ENCODE results near the gene GK. TPM values are rescaled to one million over a fixed set of nuclear protein-coding genes. Genes with fewer than 3 reads are reported as not detected.

GK gene
- total and polyA plus RNA-seq, 2 donors (not counting 3 experiments of a cell fraction or from before 2014, with no cell fraction given), result 2.7 to 7.6 TPM

DNA sequence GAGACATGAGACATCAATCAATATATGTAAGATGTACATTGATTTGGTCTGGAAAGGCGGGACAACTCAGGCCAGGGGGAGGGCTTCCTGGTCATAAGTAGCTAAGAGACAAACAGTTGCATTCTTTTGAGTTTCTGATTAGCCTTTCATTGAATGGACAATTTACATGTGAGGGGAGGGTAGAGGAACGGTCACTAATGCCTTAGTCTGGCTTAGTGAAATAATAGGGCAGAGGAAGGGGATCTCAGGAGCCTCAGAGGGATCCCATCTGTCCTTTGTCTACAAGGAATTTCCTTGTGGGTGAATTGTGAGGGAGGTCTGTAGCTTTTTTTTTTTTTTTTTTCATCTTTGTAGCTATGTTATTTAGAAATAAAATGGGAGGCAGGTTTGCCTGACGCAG lies 88.3 kb downstream of the GK start:
- no peak for DNase-seq (ENCODE audit: low read depth, low spot score)
- H3K36me3 ChIP-seq (ENCODE audit: control insufficient read depth in 2 of 2, extremely low read depth in 1 of 2, insufficient read depth in 2 of 2, low read length in 2 of 2), result no peaks in the 10 kb centered on the region
- TF ChIP-seq POLR2AphosphoS5 (IDR thresholded peaks at IDR 0.05; ENCODE audit: insufficient read depth, low read depth, low read length) (no peak), MYC (IDR thresholded peaks at IDR 0.05; ENCODE audit: low read depth, low read length) (no peak), FOS (IDR thresholded peaks at IDR 0.05; ENCODE audit: borderline replicate concordance, insufficient read depth, low read length) (no peak), POLR2A (IDR thresholded peaks at IDR 0.05; ENCODE audit: low read depth, low read length) (no peak), JUN (IDR thresholded peaks at IDR 0.05; ENCODE audit: borderline replicate concordance, insufficient read depth, insufficient read length, low read depth) (no peak), GATA2 (IDR thresholded peaks at IDR 0.05; ENCODE audit: insufficient read depth, insufficient read length, low read depth, low read length) (no peak), EZH2 (IDR thresholded peaks at IDR 0.05; ENCODE audit: borderline replicate concordance, low read depth, low read length, severe bottlenecking) (no peak)
- TF ChIP-seq, protein P1, sequence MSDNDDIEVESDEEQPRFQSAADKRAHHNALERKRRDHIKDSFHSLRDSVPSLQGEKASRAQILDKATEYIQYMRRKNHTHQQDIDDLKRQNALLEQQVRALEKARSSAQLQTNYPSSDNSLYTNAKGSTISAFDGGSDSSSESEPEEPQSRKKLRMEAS (IDR thresholded peaks at IDR 0.05; ENCODE audit: insufficient read depth, insufficient read length), result no peak
- TF ChIP-seq, protein P2, sequence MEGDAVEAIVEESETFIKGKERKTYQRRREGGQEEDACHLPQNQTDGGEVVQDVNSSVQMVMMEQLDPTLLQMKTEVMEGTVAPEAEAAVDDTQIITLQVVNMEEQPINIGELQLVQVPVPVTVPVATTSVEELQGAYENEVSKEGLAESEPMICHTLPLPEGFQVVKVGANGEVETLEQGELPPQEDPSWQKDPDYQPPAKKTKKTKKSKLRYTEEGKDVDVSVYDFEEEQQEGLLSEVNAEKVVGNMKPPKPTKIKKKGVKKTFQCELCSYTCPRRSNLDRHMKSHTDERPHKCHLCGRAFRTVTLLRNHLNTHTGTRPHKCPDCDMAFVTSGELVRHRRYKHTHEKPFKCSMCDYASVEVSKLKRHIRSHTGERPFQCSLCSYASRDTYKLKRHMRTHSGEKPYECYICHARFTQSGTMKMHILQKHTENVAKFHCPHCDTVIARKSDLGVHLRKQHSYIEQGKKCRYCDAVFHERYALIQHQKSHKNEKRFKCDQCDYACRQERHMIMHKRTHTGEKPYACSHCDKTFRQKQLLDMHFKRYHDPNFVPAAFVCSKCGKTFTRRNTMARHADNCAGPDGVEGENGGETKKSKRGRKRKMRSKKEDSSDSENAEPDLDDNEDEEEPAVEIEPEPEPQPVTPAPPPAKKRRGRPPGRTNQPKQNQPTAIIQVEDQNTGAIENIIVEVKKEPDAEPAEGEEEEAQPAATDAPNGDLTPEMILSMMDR (IDR thresholded peaks at IDR 0.05; ENCODE audit: extremely low read depth in 1 of 2, insufficient read depth in 1 of 2, low read depth in 1 of 2, low read length in 2 of 2), result no peak
- no peaks in the 10 kb centered on the region for H3K79me2 ChIP-seq (ENCODE audit: control insufficient read depth, insufficient read depth, low read length)
- no peak overlapping the region for H3K4me2 ChIP-seq (ENCODE audit: insufficient read depth, low read length)
- no peak overlapping the region for H3K9ac ChIP-seq (replicated peaks; ENCODE audit: extremely low read depth, insufficient read depth, low read length)
- FAIRE-seq, result no peak
- H3K27ac ChIP-seq (ENCODE audit: insufficient read depth, low read depth, low read length), result no peak overlapping the region
- no peak overlapping the region for H2AFZ ChIP-seq (ENCODE audit: low read depth, low read length)
- BruUV-seq (replicated peaks), result no TSS peak
- H3K27me3 ChIP-seq (ENCODE audit: control insufficient read depth in 2 of 2, insufficient read depth in 2 of 2, low read length in 2 of 2), result no peaks in the 10 kb centered on the region
- H4K20me1 ChIP-seq (replicated peaks; ENCODE audit: control insufficient read depth, extremely low read depth, insufficient read depth, low read length), result no peaks in the 10 kb centered on the region
- H3K9me3 ChIP-seq (replicated peaks; ENCODE audit: control insufficient read depth, insufficient read depth, low read length), result no peaks in the 10 kb centered on the region
- POLR2A ChIA-PET, result no interaction called here
- dilution Hi-C loops (cut with MboI; ENCODE audit: extremely low pct_ligation_motif_present, low sequenced_read_pairs) (no loop called here), intact Hi-C loops (cut with micrococcal nuclease) (no loop called here)
- H3K4me3 ChIP-seq (replicated peaks in 1 of 3; ENCODE audit: insufficient read depth in 1 of 3, low read depth in 1 of 3, low read length in 3 of 3), result no peak overlapping the region
- CTCF ChIA-PET, result no interaction called here
- H3K9me1 ChIP-seq (replicated peaks; ENCODE audit: control insufficient read depth, extremely low read depth, insufficient read depth, low read length), result no peaks in the 10 kb centered on the region
- H3K4me1 ChIP-seq (ENCODE audit: control insufficient read depth, extremely low read depth, insufficient read depth, low read length), result no peaks in the 10 kb centered on the region
